PFSK-1 (cell line): Measurements from ENCODE around the gene KRTAP5-1.

Experiments
- FOXP2 ChIP-seq: optimal IDR thresholded peaks from 2 replicates; pipeline ENCODE3; 2011; ENCODE audit warnings: borderline replicate concordance, control low read depth, inconsistent platforms; ENCODE audit not compliant: insufficient read depth; ENCODE audit errors: extremely low read length, extremely low read depth
- POLR2AphosphoS5 ChIP-seq: IDR thresholded peaks from 2 replicates; pipeline ENCODE4 v1.6.1; 2012; ENCODE audit warnings: low read depth, mild to moderate bottlenecking, control low read depth, low read length, moderate library complexity
- REST ChIP-seq, 2 experiments: IDR thresholded peaks; 2 replicates each; pipeline versions ENCODE4 v1.6.1 to v1.8.0; 2011 to 2012; ENCODE audit warnings: low read depth in 2 of 2, low read length in 2 of 2, control low read depth in 1 of 2, inconsistent platforms in 1 of 2, mild to moderate bottlenecking in 1 of 2, moderate library complexity in 1 of 2; ENCODE audit not compliant: insufficient read depth in 1 of 2
- SIN3A ChIP-seq: IDR thresholded peaks from 2 replicates; pipeline ENCODE4 v1.6.1; 2012; ENCODE audit warnings: mild to moderate bottlenecking, low read length, moderate library complexity, borderline replicate concordance; ENCODE audit not compliant: insufficient read depth
- TAF1 ChIP-seq: IDR thresholded peaks from 2 replicates; pipeline ENCODE4 v1.6.1; 2012; ENCODE audit warnings: low read length, control low read depth, borderline replicate concordance; ENCODE audit not compliant: insufficient read depth

The KRTAP5-1 gene

GRCh38 chr11:1573077-1573902 is 11.8 kb downstream of the KRTAP5-1 start:
- TF ChIP-seq SIN3A (no peak), REST (IDR thresholded peaks at IDR 0.05; ENCODE audit: insufficient read depth in 1 of 2, low read depth in 2 of 2, low read length in 2 of 2) (no peak), POLR2AphosphoS5 (no peak)

- TF ChIP-seq FOXP2 (peak; percentile 29), REST (IDR thresholded peaks at IDR 0.05; ENCODE audit: insufficient read depth in 1 of 2, low read depth in 2 of 2, low read length in 2 of 2) (no peak)
These were observed 12.6 kb downstream of the KRTAP5-1 start, which contains the start of gene DUSP8 for GRCh38 chr11:1572197-1573076. Gene DUSP8, minus strand, starts transcription at chr11:1572271. Its CDS starts 6,445 bp downstream, at chr11:1565826.

GRCh38 chr11:1571760-1572196 is 13.3 kb downstream of the KRTAP5-1 start:
- TF ChIP-seq FOXP2, result no peak
- TF ChIP-seq REST (IDR thresholded peaks at IDR 0.05; ENCODE audit: insufficient read depth in 1 of 2, low read depth in 2 of 2, low read length in 2 of 2), result no peak
- no peak for TF ChIP-seq POLR2AphosphoS5
- TF ChIP-seq TAF1, result no peak
- TF ChIP-seq SIN3A, result no peak

- TF ChIP-seq TAF1 (no peak), SIN3A (no peak), FOXP2 (no peak), POLR2AphosphoS5 (no peak), REST (IDR thresholded peaks at IDR 0.05; ENCODE audit: insufficient read depth in 1 of 2, low read depth in 2 of 2, low read length in 2 of 2) (no peak)
These were observed 14.0 kb downstream of the KRTAP5-1 start for GRCh38 chr11:1570896-1571759.
